ENCODE results near the gene CFL2. TPM values are rescaled to one million over a fixed set of nuclear protein-coding genes. Genes with fewer than 3 reads are reported as not detected.

The CFL2 gene
- polyA plus RNA-seq, 1 of the 3 experiments (the other 2 are of a cell fraction), result 48.1 TPM

DNA sequence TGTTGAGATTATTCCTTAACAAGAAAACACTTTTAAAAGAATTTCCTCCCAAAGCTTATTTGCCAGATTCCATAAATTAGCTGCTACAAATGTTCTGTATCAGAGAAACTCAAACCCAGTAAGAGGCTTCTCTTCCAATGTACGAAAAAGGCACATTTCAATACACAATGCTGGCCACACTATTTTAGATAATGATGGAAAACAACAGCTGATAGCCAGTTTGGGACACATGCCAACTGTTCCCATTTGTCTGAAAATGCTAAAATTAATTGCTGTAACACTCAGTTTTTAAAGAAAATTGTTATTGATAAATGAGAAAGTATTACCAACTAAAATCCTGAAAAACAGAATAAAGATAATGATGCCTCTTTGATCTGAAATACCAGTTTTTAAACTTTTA lies 4.4 kb downstream of the CFL2 start:
- WGBS (ENCODE audit: low lambda C conversion rate), result 88% methylated on average over 1 of the region's 1 CpG
- ChIA-PET POLR2A (no interaction called here), CTCF (interaction anchor here (0.6 to 5.5 kb wide), 5 partner anchors 10 to 623 kb away, joined by 3 to 56 read pairs (median 8); no protein-coding TSS in a partner anchor)
- no peak overlapping the region for H2AFZ ChIP-seq (ENCODE audit: low read depth)
- H4K20me1 ChIP-seq (ENCODE audit: insufficient read depth), result 0 out of 2 replicates have a peak, but pooled peaks cover 3% of the 10 kb centered on the region
- peaks cover 63% of the 10 kb centered on the region for H3K79me2 ChIP-seq (ENCODE audit: insufficient read depth)
- peak overlapping the region; percentile 81 to 90; a peak in 3 of 4 replicates for H3K27ac ChIP-seq (ENCODE audit: low read depth in 2 of 2, low read length in 1 of 2)
- peaks cover 15 to 25% of the 10 kb centered on the region in 2 experiments for H3K36me3 ChIP-seq (replicated peaks in 1 of 2; ENCODE audit: control insufficient read depth in 1 of 2, insufficient read depth in 2 of 2, low read length in 1 of 2)
- DNase-seq, result no peak
- H3K4me3 ChIP-seq (ENCODE audit: low read depth in 2 of 2, low read length in 1 of 2), result peak overlapping the region in 1 of 2 experiments; percentile 10; a peak in 1 of 4 replicates
- H3K9me2 ChIP-seq, result no peaks in the 10 kb centered on the region
- no peaks in the 10 kb centered on the region for H3K27me3 ChIP-seq (ENCODE audit: insufficient read depth)
- H3K4me1 ChIP-seq (ENCODE audit: control insufficient read depth in 1 of 2, insufficient read depth in 2 of 2, low read depth in 1 of 2, low read length in 1 of 2), result peaks cover 24 to 27% of the 10 kb centered on the region in 2 experiments
- peak overlapping the region; percentile 69 for H3K4me2 ChIP-seq
- TF ChIP-seq NFIC (IDR thresholded peaks at IDR 0.05; ENCODE audit: borderline replicate concordance), result peak; percentile 18; the same call in 1 of the 2 replicates
- TF ChIP-seq, protein P1, sequence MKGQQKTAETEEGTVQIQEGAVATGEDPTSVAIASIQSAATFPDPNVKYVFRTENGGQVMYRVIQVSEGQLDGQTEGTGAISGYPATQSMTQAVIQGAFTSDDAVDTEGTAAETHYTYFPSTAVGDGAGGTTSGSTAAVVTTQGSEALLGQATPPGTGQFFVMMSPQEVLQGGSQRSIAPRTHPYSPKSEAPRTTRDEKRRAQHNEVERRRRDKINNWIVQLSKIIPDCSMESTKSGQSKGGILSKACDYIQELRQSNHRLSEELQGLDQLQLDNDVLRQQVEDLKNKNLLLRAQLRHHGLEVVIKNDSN (IDR thresholded peaks at IDR 0.05; ENCODE audit: borderline replicate concordance, low read depth), result no peak
- peak overlapping the region; percentile 51; the same call in 1 of the 2 replicates for H3K9ac ChIP-seq
- H3K9me3 ChIP-seq, result no peaks in the 10 kb centered on the region
- H3F3A ChIP-seq (replicated peaks; ENCODE audit: insufficient read depth), result peaks cover 58% of the 10 kb centered on the region

DNA sequence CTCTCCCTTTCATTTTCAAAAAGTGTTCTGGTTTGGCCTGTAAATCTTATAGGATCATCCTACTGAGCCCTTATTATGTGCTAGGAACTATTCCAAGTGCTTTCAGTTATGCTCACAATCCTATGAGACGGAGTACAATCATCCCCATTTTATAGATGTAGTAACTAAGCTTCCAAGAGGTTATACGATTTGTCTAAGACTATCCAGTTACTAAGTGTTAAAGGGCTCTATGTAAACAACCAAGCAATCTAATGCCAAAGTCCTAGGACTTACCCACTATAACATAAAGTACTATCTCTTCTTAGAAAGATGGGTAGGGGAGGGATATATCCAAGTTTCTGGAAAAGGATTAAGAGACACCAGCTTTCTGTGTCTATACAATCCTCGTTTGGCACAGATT lies 6.7 kb downstream of the CFL2 start:
- 85% methylated on average over 3 of the region's 3 CpGs for WGBS (ENCODE audit: low lambda C conversion rate)
- CTCF ChIA-PET, result interaction anchor here (3.7 kb wide), 1 partner anchor 15 kb away, joined by 20 read pairs; no protein-coding TSS in a partner anchor
- 0 out of 4 replicates have a peak overlapping the region, but pooled peaks of 1 of the 2 experiments have one; percentile 19 for H3K27ac ChIP-seq (ENCODE audit: low read depth in 2 of 2, low read length in 1 of 2)
- H3K27me3 ChIP-seq (ENCODE audit: insufficient read depth), result no peaks in the 10 kb centered on the region
- no peak overlapping the region for H3K4me2 ChIP-seq
- 0 out of 2 replicates have a peak, but pooled peaks cover 3% of the 10 kb centered on the region for H4K20me1 ChIP-seq (ENCODE audit: insufficient read depth)
- H3K9me3 ChIP-seq, result no peaks in the 10 kb centered on the region
- no peak overlapping the region for H3K9ac ChIP-seq
- POLR2A ChIA-PET, result no interaction called here
- no peak overlapping the region for H3K4me3 ChIP-seq (ENCODE audit: low read depth in 2 of 2, low read length in 1 of 2)
- peaks cover 47% of the 10 kb centered on the region for H3F3A ChIP-seq (replicated peaks; ENCODE audit: insufficient read depth)
- peaks cover 22 to 24% of the 10 kb centered on the region in 2 experiments; a peak in 3 of 4 replicates for H3K4me1 ChIP-seq (ENCODE audit: control insufficient read depth in 1 of 2, insufficient read depth in 2 of 2, low read depth in 1 of 2, low read length in 1 of 2)
- H3K9me2 ChIP-seq, result no peaks in the 10 kb centered on the region
- no peak for DNase-seq
- peaks cover 12 to 25% of the 10 kb centered on the region in 2 experiments for H3K36me3 ChIP-seq (replicated peaks in 1 of 2; ENCODE audit: control insufficient read depth in 1 of 2, insufficient read depth in 2 of 2, low read length in 1 of 2)
- H3K79me2 ChIP-seq (ENCODE audit: insufficient read depth), result peaks cover 47% of the 10 kb centered on the region
- TF ChIP-seq MEF2A (IDR thresholded peaks at IDR 0.05; ENCODE audit: borderline replicate concordance, low read depth), result no peak
- TF ChIP-seq RFX5 (IDR thresholded peaks at IDR 0.05; ENCODE audit: low read length), result no peak
- TF ChIP-seq, protein P2, sequence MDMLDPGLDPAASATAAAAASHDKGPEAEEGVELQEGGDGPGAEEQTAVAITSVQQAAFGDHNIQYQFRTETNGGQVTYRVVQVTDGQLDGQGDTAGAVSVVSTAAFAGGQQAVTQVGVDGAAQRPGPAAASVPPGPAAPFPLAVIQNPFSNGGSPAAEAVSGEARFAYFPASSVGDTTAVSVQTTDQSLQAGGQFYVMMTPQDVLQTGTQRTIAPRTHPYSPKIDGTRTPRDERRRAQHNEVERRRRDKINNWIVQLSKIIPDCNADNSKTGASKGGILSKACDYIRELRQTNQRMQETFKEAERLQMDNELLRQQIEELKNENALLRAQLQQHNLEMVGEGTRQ (IDR thresholded peaks at IDR 0.05; ENCODE audit: borderline replicate concordance, low read depth, low read length), result no peak
- TF ChIP-seq, protein P3, sequence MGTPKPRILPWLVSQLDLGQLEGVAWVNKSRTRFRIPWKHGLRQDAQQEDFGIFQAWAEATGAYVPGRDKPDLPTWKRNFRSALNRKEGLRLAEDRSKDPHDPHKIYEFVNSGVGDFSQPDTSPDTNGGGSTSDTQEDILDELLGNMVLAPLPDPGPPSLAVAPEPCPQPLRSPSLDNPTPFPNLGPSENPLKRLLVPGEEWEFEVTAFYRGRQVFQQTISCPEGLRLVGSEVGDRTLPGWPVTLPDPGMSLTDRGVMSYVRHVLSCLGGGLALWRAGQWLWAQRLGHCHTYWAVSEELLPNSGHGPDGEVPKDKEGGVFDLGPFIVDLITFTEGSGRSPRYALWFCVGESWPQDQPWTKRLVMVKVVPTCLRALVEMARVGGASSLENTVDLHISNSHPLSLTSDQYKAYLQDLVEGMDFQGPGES (IDR thresholded peaks at IDR 0.05; ENCODE audit: low read depth, low read length), result no peak
- no peak for TF ChIP-seq FOXJ3 (CRISPR knock-in tag; IDR thresholded peaks at IDR 0.05)
- no peak for TF ChIP-seq RXRA (IDR thresholded peaks at IDR 0.05; ENCODE audit: borderline replicate concordance, low read depth)
- TF ChIP-seq TCF12 (IDR thresholded peaks at IDR 0.05), result no peak
- no peak for TF ChIP-seq ELF1 (IDR thresholded peaks at IDR 0.05)
- TF ChIP-seq, protein P1 (IDR thresholded peaks at IDR 0.05; ENCODE audit: borderline replicate concordance, low read depth), result no peak
- TF ChIP-seq MXI1 (IDR thresholded peaks at IDR 0.05; ENCODE audit: low read depth, low read length), result no peak
- TF ChIP-seq, protein P4, sequence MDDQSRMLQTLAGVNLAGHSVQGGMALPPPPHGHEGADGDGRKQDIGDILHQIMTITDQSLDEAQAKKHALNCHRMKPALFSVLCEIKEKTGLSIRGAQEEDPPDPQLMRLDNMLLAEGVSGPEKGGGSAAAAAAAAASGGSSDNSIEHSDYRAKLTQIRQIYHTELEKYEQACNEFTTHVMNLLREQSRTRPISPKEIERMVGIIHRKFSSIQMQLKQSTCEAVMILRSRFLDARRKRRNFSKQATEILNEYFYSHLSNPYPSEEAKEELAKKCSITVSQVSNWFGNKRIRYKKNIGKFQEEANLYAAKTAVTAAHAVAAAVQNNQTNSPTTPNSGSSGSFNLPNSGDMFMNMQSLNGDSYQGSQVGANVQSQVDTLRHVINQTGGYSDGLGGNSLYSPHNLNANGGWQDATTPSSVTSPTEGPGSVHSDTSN (IDR thresholded peaks at IDR 0.05), result no peak
- TF ChIP-seq EP300 (IDR thresholded peaks at IDR 0.05; ENCODE audit: borderline replicate concordance in 1 of 2, low read depth in 1 of 2, low read length in 1 of 2), result no peak
- TF ChIP-seq YY1 (IDR thresholded peaks at IDR 0.05; ENCODE audit: low read depth), result no peak
- no peak for TF ChIP-seq TAF1 (IDR thresholded peaks at IDR 0.05; ENCODE audit: borderline replicate concordance, low read depth, low read length)
- no peak for TF ChIP-seq TEAD4 (IDR thresholded peaks at IDR 0.05; ENCODE audit: borderline replicate concordance, insufficient read depth)
- TF ChIP-seq, protein P5, sequence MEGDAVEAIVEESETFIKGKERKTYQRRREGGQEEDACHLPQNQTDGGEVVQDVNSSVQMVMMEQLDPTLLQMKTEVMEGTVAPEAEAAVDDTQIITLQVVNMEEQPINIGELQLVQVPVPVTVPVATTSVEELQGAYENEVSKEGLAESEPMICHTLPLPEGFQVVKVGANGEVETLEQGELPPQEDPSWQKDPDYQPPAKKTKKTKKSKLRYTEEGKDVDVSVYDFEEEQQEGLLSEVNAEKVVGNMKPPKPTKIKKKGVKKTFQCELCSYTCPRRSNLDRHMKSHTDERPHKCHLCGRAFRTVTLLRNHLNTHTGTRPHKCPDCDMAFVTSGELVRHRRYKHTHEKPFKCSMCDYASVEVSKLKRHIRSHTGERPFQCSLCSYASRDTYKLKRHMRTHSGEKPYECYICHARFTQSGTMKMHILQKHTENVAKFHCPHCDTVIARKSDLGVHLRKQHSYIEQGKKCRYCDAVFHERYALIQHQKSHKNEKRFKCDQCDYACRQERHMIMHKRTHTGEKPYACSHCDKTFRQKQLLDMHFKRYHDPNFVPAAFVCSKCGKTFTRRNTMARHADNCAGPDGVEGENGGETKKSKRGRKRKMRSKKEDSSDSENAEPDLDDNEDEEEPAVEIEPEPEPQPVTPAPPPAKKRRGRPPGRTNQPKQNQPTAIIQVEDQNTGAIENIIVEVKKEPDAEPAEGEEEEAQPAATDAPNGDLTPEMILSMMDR (IDR thresholded peaks at IDR 0.05), result no peak
- no peak for TF ChIP-seq NRF1 (IDR thresholded peaks at IDR 0.05; ENCODE audit: low read depth, low read length)
- no peak for TF ChIP-seq EZH2phosphoT487 (IDR thresholded peaks at IDR 0.05; ENCODE audit: borderline replicate concordance, low read depth)
- no peak for TF ChIP-seq RCOR1 (IDR thresholded peaks at IDR 0.05; ENCODE audit: low read length)
- no peak overlapping the region for H2AFZ ChIP-seq (ENCODE audit: low read depth)
